Activated naive CD4-positive, alpha-beta T cell treated with anti-CD3 and anti-CD28 coated beads for 36 hours (primary cell): ENCODE results near the gene GRIN2A. TPM values are rescaled to one million over a fixed set of nuclear protein-coding genes. Genes with fewer than 3 reads are reported as not detected.

ENCODE experiments used
- CTCF ChIA-PET: fragments of 350-600 bp; sonication (Branson Sonifier 250); formaldehyde crosslinking; loops from one replicate; lab custom pipeline; 2021; ENCODE audit warnings: antibody characterized with exemption; lab: Charles Lee
- DNase-seq: peaks from one replicate; pipeline ENCODE4 v3.0.0-alpha.2; 2020
- H3K27ac Mint-ChIP-seq: one replicate; pipeline ENCODE4 v1.8.0; 2021; ENCODE audit warnings: mild to moderate bottlenecking, mixed read lengths
- H3K27me3 Mint-ChIP-seq: one replicate; pipeline ENCODE4 v1.8.0; 2021; ENCODE audit warnings: low read depth, mixed read lengths
- H3K36me3 Mint-ChIP-seq: one replicate; pipeline ENCODE4 v1.8.0; 2021; ENCODE audit warnings: low read depth, mixed read lengths
- H3K4me1 Mint-ChIP-seq: one replicate; pipeline ENCODE4 v1.8.0; 2021; ENCODE audit warnings: low read depth, mixed read lengths
- H3K4me3 Mint-ChIP-seq: one replicate; pipeline ENCODE4 v1.8.0; 2021; ENCODE audit warnings: mild to moderate bottlenecking, moderate library complexity, mixed read lengths
- H3K9me3 Mint-ChIP-seq: one replicate; pipeline ENCODE4 v1.8.0; 2021; ENCODE audit warnings: mixed read lengths
- intact Hi-C: fragments of 100-400 bp; cut with micrococcal nuclease; formaldehyde crosslinking; loops from one replicate; pipeline ENCODE4 v1.15.1; 2023
- total RNA-seq, 2 experiments: library from RNA; stranded (reverse); gene quantifications; one replicate each; pipeline ENCODE4 v1.2.3, GENCODE V29; 2021

The GRIN2A gene
- total RNA-seq, 2 experiments from 2014 or later: not detected

- DNase-seq: no peak
- Mint-ChIP-seq H3K4me1 (no peaks in the 10 kb centered on the region), H3K9me3 (peaks cover 4% of the 10 kb centered on the region), H3K4me3 (no peak overlapping the region), H3K27me3 (peaks cover 12% of the 10 kb centered on the region), H3K36me3 (no peaks in the 10 kb centered on the region), H3K27ac (no peak overlapping the region)
- CTCF ChIA-PET: no interaction called here
- intact Hi-C loops: no loop called here
Observed at GRCh38 chr16:10009684-10010083, 172.5 kb downstream of the GRIN2A start.

GRCh38 chr16:10003486-10003885 lies 178.7 kb downstream of the GRIN2A start:
- CTCF ChIA-PET: no interaction called here
- no peaks in the 10 kb centered on the region for H3K4me1 Mint-ChIP-seq
- intact Hi-C loops: no loop called here
- H3K27ac Mint-ChIP-seq: no peak overlapping the region
- H3K27me3 Mint-ChIP-seq: peaks cover 3% of the 10 kb centered on the region
- H3K36me3 Mint-ChIP-seq: no peaks in the 10 kb centered on the region
- H3K4me3 Mint-ChIP-seq: no peak overlapping the region
- DNase-seq: no peak
- H3K9me3 Mint-ChIP-seq: peaks cover 15% of the 10 kb centered on the region

- H3K27me3 Mint-ChIP-seq: peaks cover 3% of the 10 kb centered on the region
- CTCF ChIA-PET: no interaction called here
- intact Hi-C loops: no loop called here
- H3K36me3 Mint-ChIP-seq: no peaks in the 10 kb centered on the region
- H3K27ac Mint-ChIP-seq: no peak overlapping the region
- peaks cover 17% of the 10 kb centered on the region for H3K9me3 Mint-ChIP-seq
- H3K4me3 Mint-ChIP-seq: no peak overlapping the region
- DNase-seq: no peak
- no peaks in the 10 kb centered on the region for H3K4me1 Mint-ChIP-seq
Observed at GRCh38 chr16:10001258-10001775, 180.9 kb downstream of the GRIN2A start.

GRCh38 chr16:9996221-9996620 lies 186.0 kb downstream of the GRIN2A start:
- Mint-ChIP-seq H3K36me3 (no peaks in the 10 kb centered on the region), H3K9me3 (peaks cover 13% of the 10 kb centered on the region), H3K27ac (no peak overlapping the region), H3K27me3 (no peaks in the 10 kb centered on the region), H3K4me1 (no peaks in the 10 kb centered on the region), H3K4me3 (no peak overlapping the region)
- intact Hi-C loops: no loop called here
- DNase-seq: no peak
- CTCF ChIA-PET: no interaction called here

- intact Hi-C loops: no loop called here
- H3K9me3 Mint-ChIP-seq: peaks cover 9% of the 10 kb centered on the region
- H3K4me3 Mint-ChIP-seq: no peak overlapping the region
- no peak overlapping the region for H3K27ac Mint-ChIP-seq
- no peaks in the 10 kb centered on the region for H3K4me1 Mint-ChIP-seq
- no peak for DNase-seq
- H3K36me3 Mint-ChIP-seq: no peaks in the 10 kb centered on the region
- H3K27me3 Mint-ChIP-seq: no peaks in the 10 kb centered on the region
- CTCF ChIA-PET: no interaction called here
Observed at GRCh38 chr16:9992441-9992840, 189.8 kb downstream of the GRIN2A start.

GRCh38 chr16:9980981-9981380 lies 201.2 kb downstream of the GRIN2A start:
- intact Hi-C loops: no loop called here
- Mint-ChIP-seq H3K4me1 (no peaks in the 10 kb centered on the region), H3K36me3 (no peaks in the 10 kb centered on the region), H3K27ac (no peak overlapping the region), H3K4me3 (no peak overlapping the region), H3K27me3 (peaks cover 3% of the 10 kb centered on the region), H3K9me3 (peaks cover 2% of the 10 kb centered on the region)
- CTCF ChIA-PET: no interaction called here
- DNase-seq: no peak

GRCh38 chr16:9978160-9978725 lies 204.0 kb downstream of the GRIN2A start:
- DNase-seq: no peak
- CTCF ChIA-PET: no interaction called here
- Mint-ChIP-seq H3K27me3 (no peaks in the 10 kb centered on the region), H3K4me1 (no peaks in the 10 kb centered on the region), H3K9me3 (no peaks in the 10 kb centered on the region), H3K27ac (no peak overlapping the region), H3K36me3 (no peaks in the 10 kb centered on the region), H3K4me3 (no peak overlapping the region)
- intact Hi-C loops: no loop called here

- Mint-ChIP-seq H3K27ac (no peak overlapping the region), H3K4me3 (no peak overlapping the region), H3K4me1 (no peaks in the 10 kb centered on the region), H3K9me3 (no peaks in the 10 kb centered on the region), H3K27me3 (no peaks in the 10 kb centered on the region), H3K36me3 (no peaks in the 10 kb centered on the region)
- CTCF ChIA-PET: no interaction called here
- intact Hi-C loops: no loop called here
- DNase-seq: no peak
Observed at GRCh38 chr16:9977333-9977897, 204.8 kb downstream of the GRIN2A start.

GRCh38 chr16:9976601-9977000 lies 205.6 kb downstream of the GRIN2A start:
- Mint-ChIP-seq H3K4me1 (no peaks in the 10 kb centered on the region), H3K27me3 (no peaks in the 10 kb centered on the region), H3K4me3 (no peak overlapping the region), H3K36me3 (no peaks in the 10 kb centered on the region), H3K9me3 (no peaks in the 10 kb centered on the region), H3K27ac (no peak overlapping the region)
- no peak for DNase-seq
- CTCF ChIA-PET: no interaction called here
- intact Hi-C loops: no loop called here

GRCh38 chr16:9971907-9972306 lies 210.3 kb downstream of the GRIN2A start:
- H3K4me1 Mint-ChIP-seq: peaks cover 2% of the 10 kb centered on the region
- DNase-seq: no peak
- intact Hi-C loops: no loop called here
- CTCF ChIA-PET: no interaction called here
- no peak overlapping the region for H3K4me3 Mint-ChIP-seq
- H3K9me3 Mint-ChIP-seq: peaks cover 3% of the 10 kb centered on the region
- no peaks in the 10 kb centered on the region for H3K36me3 Mint-ChIP-seq
- H3K27me3 Mint-ChIP-seq: peaks cover 4% of the 10 kb centered on the region
- no peak overlapping the region for H3K27ac Mint-ChIP-seq

- intact Hi-C loops: no loop called here
- Mint-ChIP-seq H3K27ac (no peak overlapping the region), H3K4me3 (no peak overlapping the region), H3K27me3 (peaks cover 4% of the 10 kb centered on the region), H3K9me3 (peaks cover 4% of the 10 kb centered on the region), H3K4me1 (peaks cover 3% of the 10 kb centered on the region), H3K36me3 (no peaks in the 10 kb centered on the region)
- DNase-seq: no peak
- CTCF ChIA-PET: no interaction called here
Observed at GRCh38 chr16:9970796-9971195, 211.4 kb downstream of the GRIN2A start.

GRCh38 chr16:9970244-9970643 lies 212.0 kb downstream of the GRIN2A start:
- intact Hi-C loops: no loop called here
- Mint-ChIP-seq H3K36me3 (no peaks in the 10 kb centered on the region), H3K4me3 (no peak overlapping the region), H3K4me1 (peaks cover 3% of the 10 kb centered on the region), H3K27me3 (peaks cover 4% of the 10 kb centered on the region), H3K9me3 (peaks cover 4% of the 10 kb centered on the region), H3K27ac (no peak overlapping the region)
- CTCF ChIA-PET: no interaction called here
- DNase-seq: no peak

- CTCF ChIA-PET: no interaction called here
- Mint-ChIP-seq H3K4me1 (peaks cover 3% of the 10 kb centered on the region), H3K4me3 (no peak overlapping the region), H3K36me3 (no peaks in the 10 kb centered on the region), H3K9me3 (peaks cover 4% of the 10 kb centered on the region), H3K27me3 (peaks cover 4% of the 10 kb centered on the region), H3K27ac (no peak overlapping the region)
- DNase-seq: no peak
- intact Hi-C loops: no loop called here
Observed at GRCh38 chr16:9969580-9969979, 212.6 kb downstream of the GRIN2A start.
